ENCODE data around the gene CCDC15.

The CCDC15 gene

GRCh38 chr11:124988063-124988462 lies 34.1 kb downstream of the CCDC15 start:
- H2BK15ac ChIP-seq (ENCODE audit: low read depth, poor library complexity, severe bottlenecking), result no peak overlapping the region
- H2BK5ac ChIP-seq (ENCODE audit: low read depth, low read length, poor library complexity, severe bottlenecking), result no peak overlapping the region
- no peaks in the 10 kb centered on the region for H3K79me1 ChIP-seq (replicated peaks; ENCODE audit: low read length, poor library complexity, severe bottlenecking)
- no peak for DNase-seq
- no peak overlapping the region for H2BK120ac ChIP-seq (ENCODE audit: low read depth, low read length)
- H3K4ac ChIP-seq (ENCODE audit: low read depth in 1 of 2, low read length in 2 of 2), result no peak overlapping the region
- no peak overlapping the region for H3K4me2 ChIP-seq (ENCODE audit: low read length, poor library complexity, severe bottlenecking)
- no peak overlapping the region for H3K14ac ChIP-seq (ENCODE audit: low read length in 2 of 2)
- H3K9me3 ChIP-seq (ENCODE audit: control insufficient read depth, low read length), result no peaks in the 10 kb centered on the region
- H3K36me3 ChIP-seq (ENCODE audit: control insufficient read depth in 1 of 2, insufficient read depth in 2 of 2, low read depth in 1 of 2, low read length in 2 of 2), result peaks cover 0 to 24% of the 10 kb centered on the region in 2 experiments
- WGBS, result 100% methylated on average over 2 of the region's 3 CpGs
- H2AFZ ChIP-seq (ENCODE audit: low read depth, low read length), result no peak overlapping the region
- H3K27ac ChIP-seq (ENCODE audit: low read length, poor library complexity, severe bottlenecking), result no peak overlapping the region
- no peak overlapping the region for H2AK5ac ChIP-seq (ENCODE audit: low read length, severe bottlenecking)
- H4K8ac ChIP-seq (ENCODE audit: low read length), result no peak overlapping the region
- no peaks in the 10 kb centered on the region for H3K27me3 ChIP-seq (ENCODE audit: control insufficient read depth in 1 of 2, insufficient read depth in 1 of 2, low read length in 2 of 2)
- H3K23ac ChIP-seq (ENCODE audit: low read length in 2 of 2), result no peak overlapping the region
- no peak overlapping the region for H3K18ac ChIP-seq (ENCODE audit: low read depth in 1 of 2, low read length in 2 of 2)
- H2BK12ac ChIP-seq (ENCODE audit: low read length in 2 of 2), result no peak overlapping the region
- H3K4me3 ChIP-seq (ENCODE audit: insufficient read depth in 1 of 2, low read depth in 1 of 2, low read length in 2 of 2), result no peak overlapping the region
- H3K9ac ChIP-seq (ENCODE audit: low read length), result no peak overlapping the region
- no peak overlapping the region for H4K91ac ChIP-seq (ENCODE audit: low read length)
- no peaks in the 10 kb centered on the region for H3K4me1 ChIP-seq (ENCODE audit: control insufficient read depth, insufficient read depth, low read depth, low read length)

GRCh38 chr11:125001079-125001778 lies 47.2 kb downstream of the CCDC15 start:
- H4K8ac ChIP-seq (ENCODE audit: low read length), result no peak overlapping the region
- no peak overlapping the region for H2AK5ac ChIP-seq (ENCODE audit: low read length, severe bottlenecking)
- no peaks in the 10 kb centered on the region for H3K27me3 ChIP-seq (ENCODE audit: control insufficient read depth in 1 of 2, insufficient read depth in 1 of 2, low read length in 2 of 2)
- no peak overlapping the region for H3K9ac ChIP-seq (ENCODE audit: low read length)
- no peak overlapping the region for H3K4me2 ChIP-seq (ENCODE audit: low read length, poor library complexity, severe bottlenecking)
- no peak overlapping the region for H2AFZ ChIP-seq (ENCODE audit: low read depth, low read length)
- H3K27ac ChIP-seq (ENCODE audit: low read length, poor library complexity, severe bottlenecking), result no peak overlapping the region
- H2BK15ac ChIP-seq (ENCODE audit: low read depth, poor library complexity, severe bottlenecking), result no peak overlapping the region
- no peak overlapping the region for H3K4ac ChIP-seq (ENCODE audit: low read depth in 1 of 2, low read length in 2 of 2)
- H3K4me1 ChIP-seq (ENCODE audit: control insufficient read depth, insufficient read depth, low read depth, low read length), result no peaks in the 10 kb centered on the region
- no peaks in the 10 kb centered on the region for H3K79me1 ChIP-seq (replicated peaks; ENCODE audit: low read length, poor library complexity, severe bottlenecking)
- 100% methylated on average over 2 of the region's 2 CpGs for WGBS
- no peak overlapping the region for H3K23ac ChIP-seq (ENCODE audit: low read length in 2 of 2)
- no peak overlapping the region for H3K14ac ChIP-seq (ENCODE audit: low read length in 2 of 2)
- no peak overlapping the region for H2BK5ac ChIP-seq (ENCODE audit: low read depth, low read length, poor library complexity, severe bottlenecking)
- no peak overlapping the region for H4K91ac ChIP-seq (ENCODE audit: low read length)
- H3K18ac ChIP-seq (ENCODE audit: low read depth in 1 of 2, low read length in 2 of 2), result no peak overlapping the region
- H2BK120ac ChIP-seq (ENCODE audit: low read depth, low read length), result no peak overlapping the region
- no peak for DNase-seq
- H2BK12ac ChIP-seq (ENCODE audit: low read length in 2 of 2), result no peak overlapping the region
- peaks cover 10% of the 10 kb centered on the region for H3K9me3 ChIP-seq (ENCODE audit: control insufficient read depth, low read length)
- peaks cover 0 to 24% of the 10 kb centered on the region in 2 experiments for H3K36me3 ChIP-seq (ENCODE audit: control insufficient read depth in 1 of 2, insufficient read depth in 2 of 2, low read depth in 1 of 2, low read length in 2 of 2)
- H3K4me3 ChIP-seq (ENCODE audit: insufficient read depth in 1 of 2, low read depth in 1 of 2, low read length in 2 of 2), result no peak overlapping the region

GRCh38 chr11:125001849-125002248 lies 47.8 kb downstream of the CCDC15 start:
- Histone ChIP-seq H3K79me1 (replicated peaks; ENCODE audit: low read length, poor library complexity, severe bottlenecking) (no peaks in the 10 kb centered on the region), H2BK120ac (ENCODE audit: low read depth, low read length) (no peak overlapping the region), H3K14ac (ENCODE audit: low read length in 2 of 2) (no peak overlapping the region), H3K36me3 (ENCODE audit: control insufficient read depth in 1 of 2, insufficient read depth in 2 of 2, low read depth in 1 of 2, low read length in 2 of 2) (peaks cover 0 to 30% of the 10 kb centered on the region in 2 experiments), H3K4ac (ENCODE audit: low read depth in 1 of 2, low read length in 2 of 2) (no peak overlapping the region), H2AK5ac (ENCODE audit: low read length, severe bottlenecking) (no peak overlapping the region), H4K8ac (ENCODE audit: low read length) (no peak overlapping the region), H3K9me3 (ENCODE audit: control insufficient read depth, low read length) (peaks cover 16% of the 10 kb centered on the region), H3K27me3 (ENCODE audit: control insufficient read depth in 1 of 2, insufficient read depth in 1 of 2, low read length in 2 of 2) (no peaks in the 10 kb centered on the region), H3K27ac (ENCODE audit: low read length, poor library complexity, severe bottlenecking) (no peak overlapping the region), H3K4me3 (ENCODE audit: insufficient read depth in 1 of 2, low read depth in 1 of 2, low read length in 2 of 2) (no peak overlapping the region), H4K91ac (ENCODE audit: low read length) (no peak overlapping the region), H2AFZ (ENCODE audit: low read depth, low read length) (no peak overlapping the region), H3K23ac (ENCODE audit: low read length in 2 of 2) (no peak overlapping the region), H3K4me1 (ENCODE audit: control insufficient read depth, insufficient read depth, low read depth, low read length) (no peaks in the 10 kb centered on the region), H2BK15ac (ENCODE audit: low read depth, poor library complexity, severe bottlenecking) (no peak overlapping the region), H3K4me2 (ENCODE audit: low read length, poor library complexity, severe bottlenecking) (no peak overlapping the region), H2BK12ac (ENCODE audit: low read length in 2 of 2) (no peak overlapping the region), H2BK5ac (ENCODE audit: low read depth, low read length, poor library complexity, severe bottlenecking) (no peak overlapping the region), H3K9ac (ENCODE audit: low read length) (no peak overlapping the region), H3K18ac (ENCODE audit: low read depth in 1 of 2, low read length in 2 of 2) (no peak overlapping the region)
- no CpG with 5 or more reads among the region's 2 CpGs for WGBS
- no peak for DNase-seq

GRCh38 chr11:125005491-125005890 lies 51.5 kb downstream of the CCDC15 start:
- DNase-seq, result no peak
- Histone ChIP-seq H2BK5ac (ENCODE audit: low read depth, low read length, poor library complexity, severe bottlenecking) (no peak overlapping the region), H3K23ac (ENCODE audit: low read length in 2 of 2) (no peak overlapping the region), H2BK15ac (ENCODE audit: low read depth, poor library complexity, severe bottlenecking) (no peak overlapping the region), H3K4me3 (ENCODE audit: insufficient read depth in 1 of 2, low read depth in 1 of 2, low read length in 2 of 2) (no peak overlapping the region), H3K9ac (ENCODE audit: low read length) (no peak overlapping the region), H4K91ac (ENCODE audit: low read length) (no peak overlapping the region), H2AK5ac (ENCODE audit: low read length, severe bottlenecking) (no peak overlapping the region), H3K4me1 (ENCODE audit: control insufficient read depth, insufficient read depth, low read depth, low read length) (no peaks in the 10 kb centered on the region), H3K36me3 (ENCODE audit: control insufficient read depth in 1 of 2, insufficient read depth in 2 of 2, low read depth in 1 of 2, low read length in 2 of 2) (peaks cover 0 to 36% of the 10 kb centered on the region in 2 experiments), H3K9me3 (ENCODE audit: control insufficient read depth, low read length) (peaks cover 20% of the 10 kb centered on the region), H2BK12ac (ENCODE audit: low read length in 2 of 2) (no peak overlapping the region), H3K4me2 (ENCODE audit: low read length, poor library complexity, severe bottlenecking) (no peak overlapping the region), H2BK120ac (ENCODE audit: low read depth, low read length) (no peak overlapping the region), H3K79me1 (replicated peaks; ENCODE audit: low read length, poor library complexity, severe bottlenecking) (no peaks in the 10 kb centered on the region), H4K8ac (ENCODE audit: low read length) (no peak overlapping the region), H2AFZ (ENCODE audit: low read depth, low read length) (no peak overlapping the region), H3K27me3 (ENCODE audit: control insufficient read depth in 1 of 2, insufficient read depth in 1 of 2, low read length in 2 of 2) (no peaks in the 10 kb centered on the region), H3K14ac (ENCODE audit: low read length in 2 of 2) (no peak overlapping the region), H3K18ac (ENCODE audit: low read depth in 1 of 2, low read length in 2 of 2) (no peak overlapping the region), H3K27ac (ENCODE audit: low read length, poor library complexity, severe bottlenecking) (no peak overlapping the region), H3K4ac (ENCODE audit: low read depth in 1 of 2, low read length in 2 of 2) (no peak overlapping the region)
- no CpG with 5 or more reads among the region's 2 CpGs for WGBS
